Muscle of leg (tissue), 11 donors: ENCODE results near the gene DPPA5. TPM values are rescaled to one million over a fixed set of nuclear protein-coding genes. Genes with fewer than 3 reads are reported as not detected.
"Not testable (repeated sequence)": the region's sequence is repeated elsewhere in the genome, so short reads cannot be mapped to it uniquely, and the experiment has no call there.

ENCODE experiments used
- DNase-seq: peaks from one replicate; pipeline ENCODE4 v3.0.0; 2013
- H3K27ac ChIP-seq: one replicate; pipeline ENCODE4 v1.5.1; 2013; ENCODE audit warnings: mild to moderate bottlenecking, low read length, control low read depth
- H3K27me3 ChIP-seq: one replicate; pipeline ENCODE4 v1.6.1; 2013; ENCODE audit warnings: low read length; ENCODE audit not compliant: control insufficient read depth, insufficient read depth
- H3K36me3 ChIP-seq: one replicate; pipeline ENCODE4 v1.6.1; 2013; ENCODE audit warnings: low read length; ENCODE audit not compliant: control insufficient read depth, insufficient read depth
- H3K4me1 ChIP-seq: one replicate; pipeline ENCODE4 v1.6.1; 2013; ENCODE audit warnings: low read length; ENCODE audit not compliant: control insufficient read depth, insufficient read depth
- H3K4me3 ChIP-seq: one replicate; pipeline ENCODE4 v1.5.1; 2013; ENCODE audit warnings: low read length, control low read depth
- H3K9me3 ChIP-seq: replicated peaks from 2 replicates; pipeline ENCODE4 v1.6.1; 2013; ENCODE audit warnings: low read depth, low read length; ENCODE audit not compliant: control insufficient read depth
- WGBS: methylation state at CpG from one replicate; pipeline ENCODE4 v1.1.5; 2013; ENCODE audit warnings: missing lambda C conversion rate; ENCODE audit not compliant: insufficient coverage; 5-methylcytosine and 5-hydroxymethylcytosine counted together
- polyA plus RNA-seq, 8 donors: library from polyadenylated mRNA; unstranded; fragments of 120-200 nt; gene quantifications; one replicate each; pipeline versions ENCODE4 v1.2.1 to v1.2.3, GENCODE V29; 2013; ENCODE audit warnings: inconsistent platforms in 1 of 8, low replicate concordance in 1 of 8; ENCODE audit not compliant: insufficient read length in 8 of 8, insufficient read depth in 1 of 8
- total RNA-seq: library from RNA; stranded (reverse); fragments of 120-200 nt; gene quantifications from one replicate; pipeline ENCODE4 v1.2.4, GENCODE V29; 2013

DPPA5 gene
- total and polyA plus RNA-seq, 9 donors: not detected

DNA sequence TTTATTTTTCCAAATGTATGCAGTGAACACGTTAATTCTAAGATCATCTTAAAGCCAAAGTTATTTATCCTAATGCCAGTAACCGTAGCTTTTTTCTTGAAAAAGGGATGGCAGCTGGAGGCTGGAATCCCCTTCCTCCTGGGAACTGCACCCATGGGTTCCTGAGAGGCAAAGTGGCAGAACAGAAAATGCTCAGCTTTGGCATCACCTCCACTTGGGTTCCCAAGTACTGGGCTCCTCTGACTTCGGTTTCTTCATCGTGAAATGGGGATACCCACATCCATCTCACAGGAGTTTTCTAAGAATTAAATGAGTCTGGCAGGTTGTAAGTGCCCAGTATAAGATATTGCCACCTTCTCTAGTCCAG, 34.3 kb upstream of the DPPA5 start:
- DNase-seq: no peak
- no peaks in the 10 kb centered on the region for H3K36me3 ChIP-seq
- peak overlapping the region; percentile 51 for H3K4me3 ChIP-seq
- H3K4me1 ChIP-seq: no peaks in the 10 kb centered on the region
- WGBS: 56% methylated on average over 2 of the region's 4 CpGs
- peaks cover 10% of the 10 kb centered on the region for H3K27me3 ChIP-seq
- H3K9me3 ChIP-seq: no peaks in the 10 kb centered on the region
- no peak overlapping the region for H3K27ac ChIP-seq

DNA sequence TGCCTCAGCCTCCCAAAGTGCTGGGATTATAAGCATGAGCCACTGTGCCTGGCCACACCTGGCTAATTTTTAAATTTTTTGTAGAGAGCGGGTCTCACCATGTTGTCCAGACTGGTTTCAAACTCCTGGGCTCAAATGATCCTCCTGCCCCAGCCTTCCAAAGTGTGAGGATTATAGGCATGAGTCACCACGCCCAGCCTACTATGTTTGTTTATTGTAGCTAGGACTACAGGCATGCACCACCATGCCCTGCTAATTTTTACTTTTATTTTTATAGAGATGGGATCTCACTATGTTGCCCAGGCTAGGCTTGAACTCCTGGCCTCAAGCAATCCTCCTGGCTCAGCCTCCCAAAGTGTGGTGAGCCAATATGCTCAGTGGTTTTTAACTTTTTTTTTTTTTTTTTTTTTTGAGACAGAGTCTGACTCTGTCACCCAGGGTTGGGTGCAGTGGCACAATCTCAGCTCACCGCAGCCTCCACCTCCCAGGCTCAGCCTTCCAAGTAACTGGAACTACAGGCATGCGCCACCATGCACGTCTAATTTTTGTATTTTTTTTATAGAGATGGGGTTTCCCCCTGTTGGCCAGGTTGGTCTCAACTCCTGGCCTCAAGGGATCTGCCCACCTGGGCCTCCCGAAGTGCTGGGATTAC, 28.5 kb upstream of the DPPA5 start:
- H3K4me3 ChIP-seq: no peak overlapping the region
- WGBS: 100% methylated on average over 1 of the region's 6 CpGs
- H3K27me3 ChIP-seq: no peaks in the 10 kb centered on the region
- H3K36me3 ChIP-seq: no peaks in the 10 kb centered on the region
- H3K9me3 ChIP-seq: no peaks in the 10 kb centered on the region
- no peak for DNase-seq
- no peaks in the 10 kb centered on the region for H3K4me1 ChIP-seq
- no peak overlapping the region for H3K27ac ChIP-seq

DNA sequence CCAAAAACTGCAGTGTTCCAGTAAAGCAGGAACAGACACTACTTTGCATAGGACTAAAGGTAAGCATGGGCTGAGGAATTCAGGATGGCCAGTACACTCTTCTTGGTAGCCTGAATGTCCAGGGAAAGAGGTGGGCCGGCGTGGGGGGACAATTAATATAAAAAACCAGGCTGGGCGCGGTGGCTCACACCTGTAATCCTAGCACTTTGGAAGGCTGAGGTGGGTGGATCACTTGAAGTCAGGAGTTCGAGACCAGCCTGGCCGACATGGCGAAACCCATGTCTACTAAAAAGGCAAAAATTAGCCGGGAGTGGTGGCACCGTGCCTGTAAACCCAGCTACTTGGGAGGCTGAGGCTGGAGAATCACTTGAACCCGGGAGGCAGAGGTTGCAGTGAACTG, 27.5 kb upstream of the DPPA5 start:
- not testable (repeated sequence) for DNase-seq, H3K4me1 ChIP-seq, H3K27ac ChIP-seq, H3K4me3 ChIP-seq, H3K36me3 ChIP-seq, H3K9me3 ChIP-seq, H3K27me3 ChIP-seq
- 94% methylated on average over 6 of the region's 10 CpGs for WGBS

DNA sequence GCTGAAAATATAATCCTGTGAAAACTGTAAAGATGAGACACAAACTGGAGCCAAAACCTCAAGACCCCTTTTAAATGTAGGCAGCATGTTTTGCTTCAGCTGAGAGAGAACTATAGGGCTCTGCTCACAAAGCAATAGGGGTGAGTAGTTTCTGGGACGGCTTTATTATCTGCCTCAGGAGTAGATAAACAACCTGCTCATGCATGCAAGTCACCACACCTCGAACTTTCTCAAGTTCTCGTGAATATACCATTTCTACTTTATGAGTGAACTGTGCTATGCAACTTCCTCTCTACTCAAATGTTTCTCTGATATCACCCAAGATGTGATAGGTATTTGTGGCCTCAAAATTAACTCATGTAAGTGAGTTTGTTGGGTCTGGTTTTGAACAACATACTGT, 23.1 kb upstream of the DPPA5 start:
- no peaks in the 10 kb centered on the region for H3K4me1 ChIP-seq
- peaks cover 4% of the 10 kb centered on the region for H3K9me3 ChIP-seq
- no peak for DNase-seq
- no peaks in the 10 kb centered on the region for H3K36me3 ChIP-seq
- no CpG with 5 or more reads among the region's 3 CpGs for whole genome bisulfite sequencing
- no peaks in the 10 kb centered on the region for H3K27me3 ChIP-seq
- no peak overlapping the region for H3K4me3 ChIP-seq
- no peak overlapping the region for H3K27ac ChIP-seq

DNA sequence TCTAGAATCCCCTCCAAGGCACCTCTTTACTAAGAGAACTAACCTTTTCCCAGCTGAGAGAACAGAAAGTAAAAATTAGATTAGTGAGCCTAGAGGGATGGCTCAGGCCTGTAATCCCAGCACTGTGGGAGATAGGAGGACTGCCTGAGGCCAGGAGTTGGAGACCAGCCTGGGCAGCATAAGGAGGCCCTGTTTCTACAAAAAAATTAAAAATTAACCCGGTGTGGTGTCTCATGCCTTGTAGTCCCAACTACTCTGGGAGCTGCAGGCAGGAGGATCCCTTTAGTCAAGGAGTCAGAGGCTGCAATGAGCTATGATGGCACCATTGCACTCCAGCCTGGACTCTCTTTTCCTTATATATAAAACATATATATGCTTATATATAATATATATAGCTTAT, 21.1 kb upstream of the DPPA5 start:
- Histone ChIP-seq H3K4me1 (no peaks in the 10 kb centered on the region), H3K9me3 (peaks cover 10% of the 10 kb centered on the region), H3K4me3 (no peak overlapping the region), H3K27ac (no peak overlapping the region), H3K36me3 (no peaks in the 10 kb centered on the region), H3K27me3 (no peaks in the 10 kb centered on the region)
- no peak for DNase-seq
- no CpG with 5 or more reads among the region's 1 CpG for WGBS

DNA sequence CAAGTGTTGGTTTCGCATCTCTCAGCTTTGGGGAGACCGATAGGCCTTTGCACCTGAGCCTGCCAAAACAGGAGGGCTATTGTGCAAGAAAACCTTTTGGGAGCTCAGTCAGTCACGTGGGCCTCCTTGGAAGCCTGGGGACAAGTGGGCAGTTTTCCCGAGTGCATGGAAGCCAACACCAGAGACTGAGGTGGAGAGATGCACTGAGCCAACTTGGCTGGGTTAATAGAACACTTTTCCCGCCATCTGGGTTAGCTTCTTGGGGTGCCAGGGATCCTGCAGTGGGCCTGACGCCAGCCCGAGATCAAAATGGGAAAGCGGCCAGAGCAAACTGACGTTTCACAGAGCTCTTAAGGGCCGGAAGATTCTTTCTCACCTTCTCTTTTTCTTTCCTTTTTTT, 18.4 kb upstream of the DPPA5 start:
- Histone ChIP-seq H3K36me3 (no peaks in the 10 kb centered on the region), H3K4me1 (no peaks in the 10 kb centered on the region), H3K27me3 (no peaks in the 10 kb centered on the region), H3K4me3 (no peak overlapping the region), H3K9me3 (peaks cover 10% of the 10 kb centered on the region), H3K27ac (no peak overlapping the region)
- WGBS: 95% methylated on average over 7 of the region's 10 CpGs
- no peak for DNase-seq

DNA sequence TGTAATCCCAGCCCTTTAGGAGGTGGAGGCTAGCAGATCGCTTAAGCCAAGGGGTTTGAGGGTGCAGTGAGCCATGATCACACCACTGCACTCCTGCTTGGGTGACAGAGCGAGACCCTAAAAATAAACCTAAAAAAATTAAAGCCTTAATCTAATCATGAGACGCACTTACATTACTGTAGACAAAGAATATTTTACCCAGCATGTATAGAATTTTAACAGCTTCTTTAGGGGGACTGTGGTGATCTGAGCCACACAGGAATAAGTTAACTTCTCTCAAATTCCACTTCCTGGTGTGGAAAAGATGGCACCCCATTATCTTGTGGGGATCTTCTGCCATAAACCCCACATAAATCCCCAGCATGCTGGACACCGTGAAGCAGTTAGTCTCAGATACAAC, 17.9 kb upstream of the DPPA5 start:
- peaks cover 10% of the 10 kb centered on the region for H3K9me3 ChIP-seq
- no peaks in the 10 kb centered on the region for H3K27me3 ChIP-seq
- no peak overlapping the region for H3K4me3 ChIP-seq
- no peak for DNase-seq
- H3K4me1 ChIP-seq: no peaks in the 10 kb centered on the region
- no peak overlapping the region for H3K27ac ChIP-seq
- WGBS: 96% methylated on average over 3 of the region's 4 CpGs
- no peaks in the 10 kb centered on the region for H3K36me3 ChIP-seq

DNA sequence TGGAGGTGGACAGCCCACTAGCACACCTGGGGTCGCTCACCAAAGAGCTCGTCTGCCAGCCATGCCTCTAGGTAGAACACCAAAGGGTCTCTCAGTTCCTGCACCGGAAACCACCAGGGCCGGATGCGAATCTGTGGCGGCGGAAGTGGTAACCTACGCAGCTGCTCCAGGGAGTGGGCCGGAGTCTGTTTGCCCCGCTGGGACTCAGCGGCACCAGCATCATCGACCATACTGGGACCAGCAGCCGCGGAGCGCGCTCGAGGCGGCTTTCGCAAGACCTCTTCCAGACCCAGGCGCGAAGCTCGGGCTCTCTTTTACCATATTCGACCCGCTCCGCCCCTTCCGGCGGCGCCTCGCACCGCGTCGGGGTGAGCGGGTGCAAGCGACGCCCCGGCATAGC, 15.5 kb upstream of the DPPA5 start, which contains the start of gene OOEP:
OOEP (minus strand) TSS at position 335 of the 400 bp plus-strand sequence; CDS start at position 230, 105 bp downstream.
- no peaks in the 10 kb centered on the region for H3K27me3 ChIP-seq
- H3K4me3 ChIP-seq: no peak within 1 kb of the TSS
- H3K4me1 ChIP-seq: no peaks in the 10 kb centered on the region
- no peak within 1 kb of the TSS for H3K27ac ChIP-seq
- H3K9me3 ChIP-seq: peaks cover 10% of the 10 kb centered on the region
- 97% methylated on average over 36 of the region's 36 CpGs for WGBS
- no peaks in the 10 kb centered on the region for H3K36me3 ChIP-seq
- no peak for DNase-seq

DNA sequence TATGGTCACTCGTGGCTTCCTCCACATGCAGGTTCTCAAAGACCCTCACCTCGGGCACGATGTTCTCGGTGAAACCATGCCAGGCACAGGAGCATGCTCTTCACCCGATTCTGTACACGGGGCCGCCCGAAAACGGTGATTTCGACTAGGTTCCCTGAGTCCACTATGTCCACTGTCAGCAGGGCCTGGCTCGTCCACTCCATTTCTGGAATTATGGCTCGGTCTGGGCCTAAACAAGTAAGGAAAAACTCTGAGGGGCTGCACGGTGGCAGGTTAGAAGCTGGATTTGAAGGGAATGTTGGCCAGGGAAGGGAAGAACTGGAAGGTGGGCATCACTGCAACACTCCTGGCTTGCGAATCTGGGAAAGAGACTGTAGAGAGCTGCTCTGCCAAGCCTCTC, 15.1 kb upstream of the DPPA5 start:
- no peak overlapping the region for H3K27ac ChIP-seq
- DNase-seq: no peak
- H3K27me3 ChIP-seq: no peaks in the 10 kb centered on the region
- H3K36me3 ChIP-seq: no peaks in the 10 kb centered on the region
- WGBS: 94% methylated on average over 12 of the region's 14 CpGs
- H3K4me3 ChIP-seq: no peak overlapping the region
- H3K4me1 ChIP-seq: no peaks in the 10 kb centered on the region
- peaks cover 10% of the 10 kb centered on the region for H3K9me3 ChIP-seq

DNA sequence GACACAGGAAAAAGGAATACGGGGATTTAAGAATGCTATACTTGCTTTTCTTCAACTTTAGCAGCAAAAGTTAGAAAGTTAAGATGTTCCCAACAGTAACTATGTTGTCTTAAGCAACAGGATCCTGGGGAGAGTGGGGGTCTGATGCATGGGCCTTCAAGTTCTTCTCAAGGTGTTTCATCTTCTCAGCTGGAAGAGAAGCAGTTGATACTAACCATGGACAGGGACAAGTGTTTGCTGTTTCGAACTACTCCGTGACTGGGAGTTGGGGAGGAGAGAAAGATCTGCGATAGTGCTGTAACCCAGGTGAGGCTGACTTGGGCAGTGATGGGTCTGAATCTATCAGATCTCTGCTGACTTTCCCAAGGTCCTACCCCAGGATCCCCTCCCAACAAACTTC, 14.6 kb upstream of the DPPA5 start:
- H3K36me3 ChIP-seq: no peaks in the 10 kb centered on the region
- no peak for DNase-seq
- WGBS: 100% methylated on average over 1 of the region's 4 CpGs
- peaks cover 10% of the 10 kb centered on the region for H3K9me3 ChIP-seq
- H3K4me3 ChIP-seq: no peak overlapping the region
- no peaks in the 10 kb centered on the region for H3K27me3 ChIP-seq
- H3K4me1 ChIP-seq: no peaks in the 10 kb centered on the region
- no peak overlapping the region for H3K27ac ChIP-seq
